IPS-20b (cell line): Measurements from ENCODE around the gene PDZRN3.

ENCODE experiments used
- H3K27ac ChIP-seq: one replicate; pipeline ENCODE4 v1.5.1; 2013; ENCODE audit warnings: low read length
- H3K27me3 ChIP-seq: 2 replicates; pipeline ENCODE4 v1.6.1; 2013; ENCODE audit warnings: mild to moderate bottlenecking, low read length, inconsistent platforms; ENCODE audit not compliant: insufficient read depth
- H3K36me3 ChIP-seq: 2 replicates; pipeline ENCODE4 v1.6.1; 2013; ENCODE audit warnings: low read depth, mild to moderate bottlenecking, inconsistent platforms, low read length, moderate library complexity; ENCODE audit not compliant: insufficient read depth
- H3K4me1 ChIP-seq: 2 replicates; pipeline ENCODE4 v1.6.1; 2013; ENCODE audit warnings: mild to moderate bottlenecking, control low read depth, inconsistent platforms, low read length, moderate library complexity; ENCODE audit not compliant: insufficient read depth
- H3K4me3 ChIP-seq: 2 replicates; pipeline ENCODE4 v1.5.1; 2013; ENCODE audit warnings: mild to moderate bottlenecking, low read length, inconsistent platforms
- H3K9ac ChIP-seq: 2 replicates; pipeline ENCODE4 v1.6.1; 2013; ENCODE audit warnings: low read depth, mild to moderate bottlenecking, inconsistent platforms, low read length, moderate library complexity
- H3K9me3 ChIP-seq: 2 replicates; pipeline ENCODE4 v1.6.1; 2013; ENCODE audit warnings: mild to moderate bottlenecking, low read depth, low read length, inconsistent platforms; ENCODE audit not compliant: insufficient read depth

PDZRN3 gene

GRCh38 chr3:73391984-73392383 is 232.8 kb downstream of the PDZRN3 start:
- no peak overlapping the region for H3K27ac ChIP-seq
- H3K4me3 ChIP-seq = no peak overlapping the region
- H3K4me1 ChIP-seq = no peaks in the 10 kb centered on the region
- H3K9me3 ChIP-seq = no peaks in the 10 kb centered on the region
- H3K9ac ChIP-seq = no peak overlapping the region
- H3K36me3 ChIP-seq = peaks cover 12% of the 10 kb centered on the region
- no peaks in the 10 kb centered on the region for H3K27me3 ChIP-seq

- Histone ChIP-seq H3K9ac (no peak overlapping the region), H3K4me1 (no peaks in the 10 kb centered on the region), H3K4me3 (no peak overlapping the region), H3K27ac (no peak overlapping the region), H3K36me3 (peaks cover 16% of the 10 kb centered on the region), H3K27me3 (no peaks in the 10 kb centered on the region), H3K9me3 (no peaks in the 10 kb centered on the region)
Observed at GRCh38 chr3:73389928-73390327, 234.8 kb downstream of the PDZRN3 start.

- Histone ChIP-seq H3K9me3 (no peaks in the 10 kb centered on the region), H3K4me3 (no peak overlapping the region), H3K9ac (no peak overlapping the region), H3K4me1 (no peaks in the 10 kb centered on the region), H3K27ac (no peak overlapping the region), H3K36me3 (peaks cover 18% of the 10 kb centered on the region), H3K27me3 (no peaks in the 10 kb centered on the region)
Observed at GRCh38 chr3:73389117-73389813, 235.5 kb downstream of the PDZRN3 start.

GRCh38 chr3:73385568-73385967 is 239.2 kb downstream of the PDZRN3 start:
- Histone ChIP-seq H3K4me1 (no peaks in the 10 kb centered on the region), H3K27me3 (no peaks in the 10 kb centered on the region), H3K4me3 (no peak overlapping the region), H3K27ac (no peak overlapping the region), H3K9me3 (no peaks in the 10 kb centered on the region), H3K9ac (no peak overlapping the region), H3K36me3 (peaks cover 18% of the 10 kb centered on the region)

GRCh38 chr3:73384091-73384906 is 240.4 kb downstream of the PDZRN3 start:
- H3K4me1 ChIP-seq = no peaks in the 10 kb centered on the region
- no peak overlapping the region for H3K9ac ChIP-seq
- no peak overlapping the region for H3K27ac ChIP-seq
- H3K4me3 ChIP-seq = no peak overlapping the region
- peaks cover 7% of the 10 kb centered on the region for H3K36me3 ChIP-seq
- no peaks in the 10 kb centered on the region for H3K9me3 ChIP-seq
- H3K27me3 ChIP-seq = no peaks in the 10 kb centered on the region

- Histone ChIP-seq H3K36me3 (peaks cover 6% of the 10 kb centered on the region; the same call in 1 of the 2 replicates), H3K4me3 (no peak overlapping the region), H3K9ac (no peak overlapping the region), H3K27me3 (no peaks in the 10 kb centered on the region), H3K9me3 (no peaks in the 10 kb centered on the region), H3K27ac (no peak overlapping the region), H3K4me1 (no peaks in the 10 kb centered on the region)
Observed at GRCh38 chr3:73383470-73384049, 241.2 kb downstream of the PDZRN3 start.

- Histone ChIP-seq H3K4me1 (no peaks in the 10 kb centered on the region), H3K9me3 (no peaks in the 10 kb centered on the region), H3K27me3 (no peaks in the 10 kb centered on the region), H3K4me3 (no peak overlapping the region), H3K9ac (no peak overlapping the region), H3K27ac (no peak overlapping the region), H3K36me3 (peaks cover 6% of the 10 kb centered on the region; the same call in 1 of the 2 replicates)
Observed at GRCh38 chr3:73381551-73381950, 243.2 kb downstream of the PDZRN3 start.

- H3K27ac ChIP-seq = no peak overlapping the region
- H3K27me3 ChIP-seq = no peaks in the 10 kb centered on the region
- H3K4me1 ChIP-seq = no peaks in the 10 kb centered on the region
- H3K4me3 ChIP-seq = no peak overlapping the region
- no peaks in the 10 kb centered on the region for H3K9me3 ChIP-seq
- H3K36me3 ChIP-seq = peaks cover 6% of the 10 kb centered on the region; the same call in 1 of the 2 replicates
- H3K9ac ChIP-seq = no peak overlapping the region
Observed at GRCh38 chr3:73380735-73381532, 243.8 kb downstream of the PDZRN3 start.

- H3K4me1 ChIP-seq = no peaks in the 10 kb centered on the region
- no peaks in the 10 kb centered on the region; the same call in 1 of the 2 replicates for H3K36me3 ChIP-seq
- no peak overlapping the region for H3K27ac ChIP-seq
- no peak overlapping the region for H3K4me3 ChIP-seq
- no peak overlapping the region for H3K9ac ChIP-seq
- H3K27me3 ChIP-seq = no peaks in the 10 kb centered on the region
- H3K9me3 ChIP-seq = peaks cover 11% of the 10 kb centered on the region; the same call in 1 of the 2 replicates
Observed at GRCh38 chr3:73379465-73379864, 245.3 kb downstream of the PDZRN3 start.

GRCh38 chr3:73378207-73378606 is 246.5 kb downstream of the PDZRN3 start:
- no peak overlapping the region for H3K4me3 ChIP-seq
- H3K4me1 ChIP-seq = no peaks in the 10 kb centered on the region

GRCh38 chr3:73365756-73366397 is 258.9 kb downstream of the PDZRN3 start:
- no peaks in the 10 kb centered on the region for H3K4me1 ChIP-seq

More at GRCh38 chr3:73378207-73378606, 246.5 kb downstream of the PDZRN3 start:
- Histone ChIP-seq H3K27ac (no peak overlapping the region), H3K9me3 (peaks cover 19% of the 10 kb centered on the region; the same call in 1 of the 2 replicates), H3K9ac (no peak overlapping the region), H3K36me3 (no peaks in the 10 kb centered on the region; the same call in 1 of the 2 replicates), H3K27me3 (no peaks in the 10 kb centered on the region)

More at GRCh38 chr3:73365756-73366397, 258.9 kb downstream of the PDZRN3 start:
- Histone ChIP-seq H3K36me3 (no peaks in the 10 kb centered on the region), H3K27me3 (no peaks in the 10 kb centered on the region), H3K4me3 (no peak overlapping the region), H3K27ac (no peak overlapping the region), H3K9me3 (no peaks in the 10 kb centered on the region), H3K9ac (no peak overlapping the region)
